Activated T-helper 1 cell treated with Interleukin-2 at 50 U/mL for 16 hours (primary cell): ENCODE results near the gene NSF.
"Not testable (repeated sequence)": the region's sequence is repeated elsewhere in the genome, so short reads cannot be mapped to it uniquely, and the experiment has no call there.

ENCODE experiments used
- DNase-seq: peaks from one replicate; pipeline ENCODE4 v3.0.0-alpha.2; 2020; ENCODE audit warnings: low read depth

NSF gene

DNA sequence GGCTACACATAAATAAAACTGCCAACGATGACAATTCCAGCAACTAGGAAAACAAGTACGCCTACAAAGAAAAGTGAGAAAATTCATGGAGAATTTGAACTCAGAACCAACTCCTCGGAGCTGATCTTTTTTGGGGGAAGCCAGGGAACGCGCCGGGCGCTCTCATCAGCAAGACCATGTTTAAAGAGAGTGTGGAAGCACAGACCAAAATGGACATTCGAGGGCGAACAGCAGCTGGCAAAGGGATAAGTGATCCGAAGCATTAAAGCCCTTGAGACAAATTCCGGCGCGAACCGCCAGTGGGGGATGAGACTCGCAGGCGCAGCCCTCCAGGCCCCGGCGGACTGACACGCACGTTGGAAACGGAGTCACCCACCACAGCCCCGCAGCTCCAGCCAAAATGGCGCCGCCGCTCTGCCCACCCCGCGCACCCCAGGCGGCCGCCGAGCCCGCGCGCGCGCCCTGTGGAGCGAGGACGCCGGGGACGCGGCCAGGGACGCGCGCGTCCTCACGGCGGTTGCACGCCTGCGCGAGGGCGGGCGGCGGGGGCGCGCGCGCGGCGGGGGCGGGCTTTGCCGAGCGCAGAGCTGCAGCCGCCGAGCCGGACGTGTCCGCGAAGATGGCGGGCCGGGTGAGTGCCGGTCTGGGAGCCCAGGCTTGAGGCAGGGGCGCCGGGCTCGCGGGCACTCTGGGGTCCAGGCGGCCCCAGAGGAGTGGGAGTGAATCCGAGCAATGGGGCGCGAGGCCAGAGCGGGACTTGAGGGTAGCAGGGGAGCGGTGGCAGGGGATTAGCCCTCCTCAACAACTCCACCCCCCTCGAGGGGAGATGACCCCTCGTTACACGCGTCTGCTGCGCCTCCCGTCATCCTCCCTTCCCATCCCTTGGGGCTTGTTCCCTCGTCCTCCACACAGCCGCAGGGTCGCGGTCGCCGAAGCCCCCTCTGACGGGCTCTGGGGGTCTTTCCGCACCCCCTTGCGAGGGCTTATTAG is at the start of gene NSF:
TSS of gene NSF (plus strand) at position 513 of the 990 bp plus-strand sequence. CDS start at position 620, 107 bp downstream.
- not testable (repeated sequence) for DNase-seq

DNA sequence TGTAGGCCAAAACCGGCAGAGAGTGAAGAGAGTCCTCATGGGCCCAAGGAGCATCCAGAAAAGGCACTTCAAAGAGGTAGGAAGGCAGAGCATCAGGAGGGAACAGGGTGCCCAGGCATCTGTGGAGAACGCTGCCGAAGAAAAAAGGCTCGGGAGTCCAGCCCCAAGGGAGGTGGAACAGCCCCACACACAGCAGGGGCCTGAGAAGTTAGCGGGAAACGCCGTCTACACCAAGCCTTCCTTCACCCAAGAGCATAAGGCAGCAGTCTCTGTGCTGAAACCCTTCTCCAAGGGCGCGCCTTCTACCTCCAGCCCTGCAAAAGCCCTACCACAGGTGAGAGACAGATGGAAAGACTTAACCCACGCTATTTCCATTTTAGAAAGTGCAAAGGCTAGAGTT is 41.9 kb upstream of the NSF start:
- not testable (repeated sequence) for DNase-seq

DNA sequence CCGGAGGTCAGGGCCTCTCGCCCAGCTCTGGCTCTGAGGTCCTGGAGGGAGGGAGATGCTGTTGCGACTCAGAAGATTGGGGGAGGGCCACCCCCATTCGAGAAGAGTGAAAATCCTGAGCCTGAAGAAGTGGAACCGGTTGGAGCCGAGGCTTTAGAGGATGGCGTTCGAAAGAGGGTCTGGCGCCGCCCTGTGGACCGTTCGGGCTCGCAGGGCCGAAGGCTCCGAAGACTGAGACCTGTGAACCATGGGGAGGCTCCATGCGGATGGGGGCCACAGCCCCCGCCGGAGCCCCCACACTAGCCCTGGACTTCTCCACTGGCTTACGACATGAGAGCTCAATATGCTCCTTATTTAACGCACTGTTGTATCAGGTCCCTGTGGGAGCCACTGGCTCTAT is 31.3 kb upstream of the NSF start:
- DNase-seq, result not testable (repeated sequence)

DNA sequence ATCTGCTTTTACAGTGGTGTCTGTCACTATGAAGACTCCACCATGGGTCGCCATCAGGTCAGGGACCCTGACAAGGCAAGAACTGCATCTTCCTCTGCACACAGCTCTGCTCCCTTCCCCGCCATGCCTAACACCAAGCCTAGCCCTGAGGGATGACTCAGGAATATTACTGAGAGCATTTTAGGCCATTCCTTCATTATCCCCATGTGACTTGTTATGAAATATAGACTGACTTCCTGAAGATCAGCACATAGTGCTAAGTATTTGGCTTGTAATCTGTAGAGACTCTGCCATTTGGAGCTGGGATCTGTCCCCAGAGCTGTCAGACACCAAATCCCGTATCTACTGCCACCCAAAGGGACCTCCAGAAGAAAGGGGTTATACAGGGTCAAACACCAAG is 30.4 kb upstream of the NSF start:
- not testable (repeated sequence) for DNase-seq

DNA sequence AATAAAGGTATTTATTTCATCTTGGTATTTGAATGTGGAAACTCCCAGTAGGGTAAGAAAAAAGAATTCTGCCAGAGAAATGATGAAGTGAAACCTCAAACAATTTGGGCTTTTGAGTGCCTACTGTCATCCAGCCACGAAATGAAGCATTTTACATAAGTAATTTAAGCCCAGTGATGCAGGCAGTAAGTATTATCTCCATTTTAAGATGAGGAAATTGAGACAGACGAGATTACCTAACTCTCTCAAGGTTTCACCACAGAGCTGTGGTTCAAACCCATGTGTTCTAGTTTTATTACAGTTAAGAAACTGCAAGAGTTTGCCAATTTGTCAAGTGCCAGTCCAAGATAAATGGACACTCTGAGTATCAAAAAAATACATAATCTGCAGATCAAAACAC is 24.2 kb upstream of the NSF start:
- not testable (repeated sequence) for DNase-seq

DNA sequence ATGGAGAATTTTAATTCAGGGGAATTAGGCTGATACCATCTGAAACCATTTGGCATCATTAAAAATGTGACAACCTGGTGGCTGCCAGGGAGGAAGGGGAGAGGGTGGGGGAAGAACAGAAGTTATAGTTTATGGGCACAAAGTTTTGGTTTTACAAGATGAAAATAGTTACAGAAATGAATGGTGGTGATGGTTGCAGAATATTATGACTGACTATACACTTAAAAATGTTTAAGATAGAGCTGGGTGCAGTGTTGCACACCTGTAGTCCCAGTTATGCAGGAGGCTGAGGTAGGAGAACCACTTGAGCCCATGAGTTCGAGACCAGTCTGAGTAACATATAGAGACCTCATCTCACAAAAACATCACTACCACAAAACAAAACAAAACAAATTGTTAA is 23.5 kb upstream of the NSF start:
- DNase-seq, result not testable (repeated sequence)

DNA sequence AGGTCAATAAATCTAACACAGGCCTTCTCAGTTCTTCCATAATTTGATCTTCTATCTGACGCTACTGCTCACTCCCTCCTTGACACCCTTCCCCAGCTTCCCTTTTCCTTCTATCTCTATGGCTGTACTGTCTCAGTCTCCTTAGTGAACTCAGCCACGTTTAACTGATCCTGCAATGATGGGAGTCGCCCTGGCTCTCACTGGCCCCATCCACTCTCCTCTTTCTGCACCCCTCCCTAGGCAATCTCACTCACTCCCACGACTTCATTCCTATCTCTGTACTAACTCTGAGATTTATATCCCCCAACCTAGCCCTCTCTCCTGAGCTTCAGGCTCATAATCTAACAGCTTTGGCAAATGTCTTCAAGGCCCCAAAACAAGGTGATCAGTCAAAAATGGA is 18.7 kb upstream of the NSF start:
- not testable (repeated sequence) for DNase-seq

DNA sequence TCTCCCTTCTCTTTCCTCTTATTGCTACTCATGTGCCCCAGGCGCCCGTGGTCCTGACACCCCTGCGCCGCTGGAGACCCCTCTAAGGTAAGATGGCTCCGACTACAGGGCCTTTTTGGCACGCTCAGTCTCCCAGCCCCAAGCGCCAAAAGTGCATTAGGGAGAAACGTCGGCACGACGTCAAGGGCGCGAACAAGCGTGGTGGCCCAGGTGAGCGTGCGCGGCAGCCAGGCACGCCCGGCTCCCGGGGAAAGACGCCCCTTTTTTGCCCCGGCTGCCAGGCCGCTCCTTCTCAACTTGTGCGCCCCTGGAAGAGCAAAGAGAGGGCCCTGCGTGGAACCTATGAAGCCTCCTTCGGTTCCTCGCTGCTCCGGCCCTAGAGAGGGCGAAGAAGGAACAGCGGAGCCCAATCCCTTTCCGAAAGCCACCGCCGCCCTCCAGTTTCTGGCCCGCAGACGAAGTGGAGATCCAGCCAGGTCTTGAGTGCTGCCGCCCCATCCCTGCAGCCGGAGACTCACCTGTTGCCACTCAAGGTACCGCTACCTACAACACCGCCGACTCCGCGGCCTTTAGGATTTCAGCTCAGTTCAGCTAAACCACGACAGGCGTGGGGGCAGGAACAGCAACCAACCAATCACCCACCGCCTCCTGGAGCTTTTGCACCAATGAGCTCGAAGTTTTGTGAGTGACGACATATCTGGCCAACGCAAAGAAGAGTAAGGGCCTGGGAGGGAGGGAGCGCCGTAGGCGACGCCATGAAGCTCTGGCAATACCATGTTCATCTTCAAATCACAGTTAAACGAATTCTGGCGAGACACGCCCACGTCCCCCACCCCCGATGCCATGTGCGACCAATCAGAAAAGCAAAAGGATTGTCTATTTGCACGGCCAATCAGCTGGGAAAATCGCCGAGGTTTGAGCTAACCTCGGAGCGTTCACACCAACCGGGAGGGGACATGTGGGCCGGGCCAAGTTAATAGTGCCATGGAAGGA is 11.1 kb upstream of the NSF start, which contains the start of gene ARL17A:
TSS of gene ARL17A (minus strand) at position 609 of the 993 bp plus-strand sequence. CDS start 3,369 bp downstream, outside the sequence.
- peak; percentile 52 for DNase-seq

DNA sequence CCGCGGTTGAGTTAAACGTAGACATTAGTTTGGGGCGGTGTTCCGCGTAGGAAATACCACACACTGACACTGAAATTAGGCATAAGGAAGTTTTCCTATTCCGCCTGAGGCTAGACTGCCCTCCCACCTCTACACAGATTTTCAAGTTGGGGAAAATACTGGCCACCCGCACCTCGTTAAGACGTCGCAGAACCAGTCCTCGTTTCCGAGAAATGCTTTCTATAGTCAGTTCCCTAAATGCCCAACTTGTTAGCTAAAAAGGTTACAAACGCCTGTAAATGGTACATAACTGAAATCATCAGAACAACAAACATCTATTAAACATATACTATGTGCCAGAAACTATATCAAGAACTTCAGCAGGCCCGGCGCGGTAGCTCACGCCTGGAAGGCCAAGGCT is 10.4 kb upstream of the NSF start:
- DNase-seq, result not testable (repeated sequence)

DNA sequence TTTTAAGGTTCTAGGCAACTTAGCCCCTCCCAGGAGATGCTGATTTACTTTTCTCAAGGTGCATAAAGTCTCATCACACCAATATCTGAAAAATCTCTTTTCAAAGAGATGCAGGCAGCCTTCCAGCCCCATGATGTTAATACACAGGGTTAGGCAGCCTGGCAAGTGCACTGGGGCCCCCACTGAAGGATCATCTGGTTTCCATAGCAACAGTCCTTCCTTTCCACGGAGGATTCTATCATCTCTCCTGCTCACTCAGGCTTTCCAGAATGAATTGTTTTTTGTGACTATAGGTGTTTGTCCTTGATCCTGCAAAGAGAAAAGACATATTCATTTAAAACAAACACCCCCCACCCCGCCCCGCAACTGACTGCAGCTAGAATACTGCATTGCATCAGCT is 5.0 kb upstream of the NSF start:
- DNase-seq, result not testable (repeated sequence)

DNA sequence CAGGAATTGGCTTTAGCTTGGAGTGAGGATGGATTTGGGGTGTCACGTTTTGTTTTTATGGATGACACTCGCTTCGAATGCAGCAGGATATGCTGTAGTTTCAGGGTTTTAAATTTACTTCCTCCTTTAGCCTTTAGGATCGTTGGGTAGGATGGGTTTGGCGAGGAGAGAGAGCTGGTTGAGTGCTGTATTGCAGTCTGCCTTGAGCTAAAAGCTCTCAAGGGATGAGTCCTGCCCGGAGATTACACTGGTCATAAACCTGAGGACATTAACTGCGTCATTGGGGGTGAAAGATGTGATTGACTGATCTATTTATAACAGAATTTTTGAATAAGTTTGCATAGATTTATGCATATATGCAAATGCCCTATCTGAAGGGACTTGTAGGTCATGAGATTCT is 863 bp downstream of the NSF start:
- not testable (repeated sequence) for DNase-seq

DNA sequence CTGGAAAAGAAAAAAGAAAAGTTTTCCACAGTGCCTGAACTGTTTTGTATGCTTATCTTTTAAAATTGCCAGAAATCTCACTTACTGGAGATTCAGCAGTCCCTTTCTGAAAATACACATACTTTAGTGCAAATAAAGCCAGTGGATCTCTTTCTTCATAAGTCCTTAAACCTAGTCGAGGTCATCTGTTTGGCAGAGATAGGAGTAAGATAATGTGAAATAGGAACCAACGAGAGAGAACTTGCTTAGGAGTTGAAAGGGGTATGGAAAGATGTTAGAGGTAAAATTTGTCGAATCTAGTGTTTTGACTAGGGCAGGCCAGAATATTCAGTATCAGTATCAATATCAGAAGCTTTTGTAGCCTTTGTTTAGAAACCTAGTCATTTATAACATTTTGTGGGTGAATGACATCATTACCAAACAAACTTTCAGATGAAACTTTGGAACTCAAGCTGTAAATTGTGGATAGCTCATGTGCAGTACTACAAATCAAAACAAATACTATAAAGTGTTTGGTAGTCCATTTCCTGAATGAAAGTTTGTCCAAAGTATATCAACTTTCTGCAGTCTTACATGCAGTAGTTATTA is 8.0 kb downstream of the NSF start:
- not testable (repeated sequence) for DNase-seq

DNA sequence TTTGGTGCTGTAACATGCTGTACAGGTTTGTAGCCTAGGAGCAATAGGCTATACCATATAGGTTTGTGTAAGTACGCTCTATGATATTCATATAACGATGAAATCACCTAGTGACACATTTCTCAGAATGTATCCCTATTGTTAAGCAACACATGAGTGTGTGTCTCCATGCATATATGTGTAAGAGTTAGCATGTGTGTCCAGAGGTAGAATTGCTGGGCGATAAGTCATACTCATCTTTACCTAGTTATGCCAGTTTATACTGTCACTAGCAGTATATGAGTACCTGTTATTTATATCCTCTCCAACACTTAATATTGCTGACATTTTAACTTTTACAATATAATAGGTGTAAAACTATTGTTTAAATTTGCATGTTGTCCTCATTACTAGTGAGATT is 10.3 kb downstream of the NSF start:
- not testable (repeated sequence) for DNase-seq

DNA sequence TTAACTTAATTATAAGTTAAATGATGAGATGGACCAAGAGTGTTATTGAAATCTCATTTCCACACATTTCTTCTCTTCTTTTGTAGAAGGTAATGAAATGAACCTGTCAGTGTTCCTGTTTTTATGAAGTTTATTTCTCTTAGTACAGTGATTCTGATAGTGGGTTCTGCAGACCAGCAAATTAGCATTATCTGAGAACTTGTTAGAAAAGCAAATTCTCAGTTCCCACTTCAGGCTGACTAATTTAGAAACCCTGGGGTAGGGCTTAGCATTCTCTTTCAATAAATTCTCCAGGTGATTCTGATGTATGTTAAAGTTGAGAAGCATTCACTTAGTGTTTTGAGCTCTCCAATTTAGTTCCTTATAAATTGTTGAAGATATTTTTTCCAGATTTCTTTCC is 12.7 kb downstream of the NSF start:
- DNase-seq, result not testable (repeated sequence)

DNA sequence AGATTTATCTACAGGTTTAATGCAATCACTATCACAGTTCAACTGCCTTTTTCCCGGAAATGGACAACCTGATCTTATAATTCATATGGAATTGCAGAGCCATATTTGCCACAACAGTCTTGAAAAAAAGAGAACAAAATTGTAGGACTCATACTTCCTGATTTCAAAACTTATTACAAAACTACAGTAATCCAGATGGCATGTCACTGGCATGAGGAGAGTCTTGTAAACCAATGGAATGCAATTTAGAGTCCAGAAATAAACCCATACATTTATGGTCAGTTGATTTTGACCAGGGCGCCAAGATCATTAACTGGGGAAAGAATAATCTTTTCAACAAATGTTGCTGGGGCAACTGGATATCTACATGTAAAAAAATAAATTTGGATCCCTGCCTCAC is 20.8 kb downstream of the NSF start:
- not testable (repeated sequence) for DNase-seq

DNA sequence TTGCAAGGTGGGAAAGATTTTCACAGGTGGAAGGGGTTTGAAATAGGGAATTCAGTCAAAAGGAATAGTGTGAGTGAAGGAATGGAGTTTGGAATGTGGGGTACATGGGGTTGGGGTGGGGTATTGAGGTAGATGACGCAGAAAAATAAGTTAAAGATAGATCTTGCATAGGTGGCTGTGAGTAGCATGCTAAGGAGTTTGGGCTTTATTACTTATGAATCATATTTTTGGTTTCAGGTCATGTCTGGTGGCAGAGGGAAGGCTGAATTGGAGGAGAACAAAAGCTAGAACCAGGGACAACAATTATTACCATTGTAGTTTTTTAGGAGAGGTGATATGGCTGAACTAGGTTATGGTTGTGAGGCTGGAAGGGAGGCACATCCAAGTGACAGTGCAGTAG is 23.4 kb downstream of the NSF start:
- DNase-seq, result not testable (repeated sequence)

DNA sequence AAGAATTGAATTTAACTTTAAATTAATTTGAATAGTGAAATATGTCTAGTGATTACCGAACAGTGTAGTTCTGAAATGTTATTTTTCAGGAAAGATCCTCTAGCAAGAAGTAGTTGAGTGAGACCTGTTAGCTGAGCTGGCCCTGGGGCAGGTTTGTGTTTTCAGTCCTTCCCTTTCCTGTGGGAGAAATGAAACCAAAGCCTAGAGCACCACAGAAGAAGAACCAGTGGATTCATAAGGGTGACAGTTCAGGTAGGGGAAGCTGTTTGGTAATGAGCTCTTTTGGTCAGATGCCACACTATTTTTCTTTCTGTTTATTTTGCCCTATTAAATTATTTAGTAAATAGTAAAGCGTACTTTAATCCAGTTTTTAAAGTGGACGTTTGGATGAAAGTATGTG is 26.7 kb downstream of the NSF start:
- DNase-seq, result not testable (repeated sequence)

DNA sequence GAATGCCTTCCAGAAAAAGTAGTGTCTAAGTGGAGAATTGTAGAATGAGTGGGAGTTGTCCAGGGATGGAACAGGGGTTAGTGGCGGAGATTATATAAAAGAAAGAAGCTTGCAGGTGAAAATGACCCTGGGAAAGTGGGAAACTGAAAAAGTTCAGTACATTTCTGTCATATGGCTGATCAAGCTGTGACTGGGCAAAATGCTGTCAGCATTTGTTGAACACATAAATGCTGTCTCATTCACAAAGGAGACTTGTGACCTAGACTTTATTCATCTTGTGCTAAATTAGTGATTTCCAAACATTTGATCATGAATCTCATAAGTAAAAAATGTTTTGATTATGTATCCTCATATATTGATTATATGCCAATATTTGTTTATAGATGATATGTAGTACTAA is 28.5 kb downstream of the NSF start:
- not testable (repeated sequence) for DNase-seq

DNA sequence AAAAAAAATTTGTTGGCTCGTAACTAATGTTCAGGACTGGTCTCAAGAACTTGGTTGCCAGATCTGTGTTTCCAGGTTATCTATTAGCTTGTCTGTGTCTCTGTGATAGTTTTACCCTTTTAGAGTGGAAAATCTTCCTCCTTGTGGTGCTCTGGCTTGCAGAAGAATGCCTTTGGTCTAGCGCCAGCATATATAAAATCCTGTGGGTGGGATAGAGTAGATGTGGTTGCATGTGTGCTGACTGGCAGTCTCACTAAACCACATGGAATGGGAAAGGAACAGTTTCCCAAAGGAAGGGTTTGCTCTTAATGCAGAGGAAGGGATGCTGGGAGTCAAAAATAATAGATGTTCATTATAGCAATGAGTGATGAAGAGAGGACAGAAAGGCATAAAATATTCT is 33.3 kb downstream of the NSF start:
- not testable (repeated sequence) for DNase-seq

DNA sequence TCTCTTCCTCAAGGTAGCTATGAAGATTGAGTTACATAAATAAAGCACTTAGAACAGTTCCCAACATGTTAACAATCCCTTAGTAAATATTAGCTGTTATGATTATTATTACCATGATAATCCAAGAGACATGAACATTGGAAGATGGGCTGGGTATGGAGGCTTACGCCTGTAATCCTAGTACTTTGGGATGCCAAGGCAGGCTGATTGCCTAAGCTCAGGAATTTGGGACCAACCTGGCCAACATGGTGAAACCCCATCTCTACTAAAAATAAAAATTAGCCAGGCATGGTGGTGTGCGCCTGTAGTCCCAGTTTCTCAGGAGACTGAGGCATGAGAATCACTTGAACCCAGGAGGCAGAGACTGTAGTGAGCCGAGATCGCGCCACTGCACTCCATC is 34.3 kb downstream of the NSF start:
- not testable (repeated sequence) for DNase-seq

DNA sequence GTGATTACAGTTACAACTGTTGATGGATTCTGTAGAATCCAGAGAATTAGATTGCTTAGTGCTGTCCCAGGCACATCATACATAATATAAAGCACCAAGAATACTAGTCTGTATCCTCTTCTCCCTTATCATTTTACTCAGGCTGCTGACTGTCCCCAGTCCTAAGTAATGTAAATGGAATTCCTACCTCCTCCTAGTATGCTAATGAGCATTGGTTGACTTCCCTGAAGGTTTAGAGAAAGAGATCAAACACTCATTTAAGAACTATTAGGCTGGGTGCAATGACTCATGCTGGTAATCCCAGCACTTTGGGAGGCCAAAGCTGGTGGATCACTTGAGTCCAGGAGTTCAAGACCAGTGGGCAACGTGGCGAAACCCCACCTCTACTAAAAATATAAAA is 37.0 kb downstream of the NSF start:
- not testable (repeated sequence) for DNase-seq
